Mammary epithelial cell (primary cell): ENCODE measurements around the gene UACA.

Source experiments
- CTCF ChIP-seq, 2 donors: IDR thresholded peaks in 1 of 2; conservative IDR thresholded peaks in 1 of 2; 2 replicates each; pipeline ENCODE4 v1.5.1; 2011 to 2012; ENCODE audit warnings: inconsistent platforms in 2 of 2, low read length in 2 of 2, mild to moderate bottlenecking in 2 of 2, control low read depth in 1 of 2, low read depth in 1 of 2; ENCODE audit not compliant: insufficient read depth in 1 of 2; ENCODE audit errors: extremely low read depth in 1 of 2
- EZH2 ChIP-seq: IDR thresholded peaks from 2 replicates; pipeline ENCODE4 v1.6.1; 2012; ENCODE audit warnings: low read length, inconsistent platforms, borderline replicate concordance

DNA sequence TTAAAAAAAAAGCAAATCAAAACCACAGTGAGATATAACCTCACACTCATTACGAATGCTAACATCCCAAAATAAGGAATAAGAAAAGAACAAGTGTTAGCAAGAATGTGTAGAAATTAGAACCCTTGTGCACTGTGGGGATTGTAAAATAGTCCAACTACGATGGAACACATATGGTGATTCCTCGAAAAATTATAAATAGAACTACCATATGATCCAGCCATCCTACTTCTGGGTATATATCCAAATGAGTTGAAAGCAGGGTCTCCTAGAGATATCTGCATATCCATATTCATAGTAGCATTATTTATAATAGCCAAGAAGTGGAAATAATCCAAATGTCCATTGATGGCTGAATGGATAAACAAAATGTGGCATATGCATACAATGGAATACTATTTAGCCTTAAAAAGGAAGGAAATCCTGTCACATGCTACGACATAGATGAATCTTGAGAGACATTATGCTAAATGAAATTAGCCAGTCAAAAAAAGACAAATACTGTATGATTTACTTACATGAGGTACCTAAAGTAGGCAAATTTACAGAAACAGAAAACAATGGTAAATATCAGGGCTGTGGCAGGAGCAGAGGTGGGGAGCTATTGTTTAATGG lies 55.6 kb downstream of the UACA start:
- TF ChIP-seq CTCF (conservative IDR thresholded peaks at IDR 0.05 in 1 of 2, IDR thresholded peaks at IDR 0.05 in 1 of 2; ENCODE audit: extremely low read depth in 1 of 2, insufficient read depth in 1 of 2, low read depth in 1 of 2, low read length in 2 of 2), result no peak
- TF ChIP-seq EZH2, result no peak
